HCT116 (cell line): ENCODE measurements around the gene DLG2. TPM values are rescaled to one million over a fixed set of nuclear protein-coding genes. Genes with fewer than 3 reads are reported as not detected.

Experiments used
- ATAC-seq: fragments of 200-7000 bp; cut with Tn5 transposase; 2 replicates; pipeline ENCODE4 v1.9.1; 2020; ENCODE audit warnings: mild to moderate bottlenecking, moderate library complexity
- BruUV-seq: library from RNA; stranded (reverse); fragments of 400-500 nt; replicated peaks from 2 replicates; lab custom pipeline; 2021; lab: Mats Ljungman, UMichigan
- CTCF ChIA-PET: fragments of 300-600 bp; sonication (Branson Sonifier 250); formaldehyde crosslinking; loops from one replicate; lab custom pipeline; 2021; ENCODE audit warnings: antibody characterized with exemption; lab: Charles Lee
- POLR2A ChIA-PET: fragments of 300-600, 350-600 bp; sonication (Branson Sonifier 250); formaldehyde crosslinking; loops from one replicate; lab custom pipeline; 2021; ENCODE audit warnings: antibody characterized with exemption; lab: Charles Lee
- RAD21 ChIA-PET, 2 experiments: fragments of 300-600 bp; sonication (Branson Sonifier 250); formaldehyde crosslinking; loops; one replicate each; lab custom pipeline; 2023; ENCODE audit warnings: low total read pairs in 2 of 2; ENCODE audit not compliant: uncharacterized antibody in 2 of 2, unreplicated experiment in 2 of 2, low non-redundant PET in 1 of 2; lab: Charles Lee
- DNase-seq: peaks from one replicate; pipeline ENCODE4 v3.0.0-alpha.2; 2010; ENCODE audit warnings: low read depth, low spot score
- H2AFZ ChIP-seq: fragments of 200-600 bp; shearing (Covaris generic), sonication (generic); 2 replicates; pipeline ENCODE4 v1.6.1; 2017; ENCODE audit warnings: low read depth, mixed run types, mixed read lengths, antibody characterized with exemption, low read length; ENCODE audit not compliant: poor library complexity, severe bottlenecking
- H3K27ac ChIP-seq: 2 replicates; pipeline ENCODE4 v1.5.1; 2012; ENCODE audit warnings: low read depth, low read length
- H3K27me3 ChIP-seq: fragments of 200-600 bp; sonication (generic); 2 replicates; pipeline ENCODE4 v1.6.1; 2016; ENCODE audit warnings: mixed run types, low read length, mixed read lengths; ENCODE audit not compliant: insufficient read depth
- H3K36me3 ChIP-seq, 2 experiments: fragments of 200-500 bp in 1 of 2; fragments of 200-600 bp in 1 of 2; sonication (Bioruptor generic) in 1 of 2; sonication (generic) in 1 of 2; 2 replicates each; pipeline versions ENCODE4 v1.5.1 to v1.6.1; 2014 to 2016; ENCODE audit warnings: low read length in 2 of 2, inconsistent platforms in 1 of 2, mixed read lengths in 1 of 2, mixed run types in 1 of 2; ENCODE audit not compliant: insufficient read depth in 2 of 2, control insufficient read depth in 1 of 2
- H3K4me1 ChIP-seq, 2 experiments: fragments of 200-600 bp in 1 of 2; sonication (generic) in 1 of 2; 2 replicates each; pipeline versions ENCODE4 v1.5.1 to v1.6.1; 2012 to 2017; ENCODE audit warnings: low read length in 2 of 2, inconsistent platforms in 1 of 2, mild to moderate bottlenecking in 1 of 2, mixed read lengths in 1 of 2, mixed run types in 1 of 2, moderate library complexity in 1 of 2; ENCODE audit not compliant: insufficient read depth in 2 of 2, control insufficient read depth in 1 of 2
- H3K4me2 ChIP-seq: fragments of 200-600 bp; sonication (generic); 2 replicates; pipeline ENCODE4 v1.6.1; 2017; ENCODE audit warnings: mixed run types, low read length, mixed read lengths
- H3K4me3 ChIP-seq, 2 experiments: fragments of 200-600 bp in 1 of 2; sonication (generic) in 1 of 2; replicated peaks in 1 of 2; 2 replicates each; pipeline ENCODE4 v1.5.1; 2011 to 2016; ENCODE audit warnings: low read length in 2 of 2, control low read depth in 1 of 2, low read depth in 1 of 2, mild to moderate bottlenecking in 1 of 2, mixed read lengths in 1 of 2, mixed run types in 1 of 2
- H3K79me2 ChIP-seq: fragments of 200-600 bp; sonication (generic); 2 replicates; pipeline ENCODE4 v1.6.1; 2017; ENCODE audit warnings: mild to moderate bottlenecking, mixed run types, low read length, moderate library complexity, mixed read lengths; ENCODE audit not compliant: insufficient read depth
- H3K9ac ChIP-seq: fragments of 200-600 bp; sonication (generic); 2 replicates; pipeline ENCODE4 v1.6.1; 2016; ENCODE audit warnings: low read length, mixed read lengths
- H3K9me2 ChIP-seq: fragments of 200-600 bp; sonication (generic), shearing (Covaris generic); 2 replicates; pipeline ENCODE4 v1.6.1; 2017; ENCODE audit warnings: mixed run types, mild to moderate bottlenecking, moderate library complexity; ENCODE audit not compliant: insufficient read depth
- H3K9me3 ChIP-seq, 2 experiments: fragments of 200-500 bp in 1 of 2; fragments of 200-600 bp in 1 of 2; sonication (Bioruptor generic) in 1 of 2; sonication (generic) in 1 of 2; 2 replicates each; pipeline ENCODE4 v1.6.1; 2014 to 2017; ENCODE audit warnings: low read length in 2 of 2, mixed read lengths in 2 of 2, inconsistent platforms in 1 of 2, low read depth in 1 of 2, mild to moderate bottlenecking in 1 of 2, mixed run types in 1 of 2, moderate library complexity in 1 of 2; ENCODE audit not compliant: control insufficient read depth in 1 of 2, insufficient read depth in 1 of 2
- H4K20me1 ChIP-seq: fragments of 200-600 bp; sonication (generic), shearing (Covaris generic); 2 replicates; pipeline ENCODE4 v1.6.1; 2017; ENCODE audit warnings: mixed run types, mild to moderate bottlenecking, moderate library complexity; ENCODE audit not compliant: insufficient read depth
- CEBPB ChIP-seq: IDR thresholded peaks from 2 replicates; pipeline ENCODE4 v1.6.1; 2012; ENCODE audit warnings: low read depth
- EZH2phosphoT487 ChIP-seq: fragments of 200-600 bp; IDR thresholded peaks from 2 replicates; pipeline ENCODE4 v1.6.1; 2018; ENCODE audit warnings: antibody characterized with exemption, borderline replicate concordance
- FOSL1 ChIP-seq: IDR thresholded peaks from 2 replicates; pipeline ENCODE4 v1.6.1; 2012; ENCODE audit warnings: low read depth
- JUND ChIP-seq: IDR thresholded peaks from 2 replicates; pipeline ENCODE4 v1.6.1; 2012
- RAD21 ChIP-seq: IDR thresholded peaks from 2 replicates; pipeline ENCODE4 v1.6.1; 2012; ENCODE audit warnings: low read depth, mild to moderate bottlenecking
- SRF ChIP-seq: IDR thresholded peaks from 2 replicates; pipeline ENCODE4 v1.6.1; 2012; ENCODE audit warnings: low read depth
- intact Hi-C: fragments of 100-400 bp; cut with micrococcal nuclease; formaldehyde crosslinking; loops from 2 replicates; pipeline ENCODE4 v1.10.0; 2022
- total RNA-seq: library from RNA; stranded (reverse); gene quantifications from one replicate; pipeline ENCODE4 v1.2.1, GENCODE V29; 2021; ENCODE audit not compliant: unreplicated experiment
- TF ChIP-seq, protein P1 (sequence below): IDR thresholded peaks from 2 replicates; pipeline ENCODE4 v1.6.1; 2011; ENCODE audit warnings: mild to moderate bottlenecking, low read length, moderate library complexity; ENCODE audit not compliant: insufficient replicate concordance; ENCODE audit errors: extremely low read depth
- TF ChIP-seq, protein P2 (sequence below): IDR thresholded peaks from 2 replicates; pipeline ENCODE4 v1.6.1; 2012

The DLG2 gene
- total RNA-seq, 1 experiment from 2014 or later, result 2.4 TPM

DNA sequence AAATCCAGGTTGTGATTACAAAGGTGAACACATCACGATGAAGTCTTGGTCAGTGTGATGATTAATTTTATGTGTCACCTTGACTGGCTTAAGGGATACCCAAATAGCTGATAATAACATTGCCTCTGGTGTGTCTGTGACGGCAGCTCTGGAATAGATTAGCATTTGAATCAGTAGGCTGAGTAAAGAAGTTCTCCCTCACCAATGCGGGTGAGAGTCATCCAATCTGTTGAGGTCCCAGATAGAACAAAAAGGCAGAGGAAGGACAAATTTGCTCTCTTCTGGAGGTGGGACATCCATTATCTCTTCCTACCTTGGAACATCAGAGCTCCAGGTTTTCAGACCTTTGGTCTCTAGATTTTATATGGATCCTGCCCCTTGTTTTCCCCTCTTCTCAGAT, 1484.7 kb downstream of the DLG2 start:
- Histone ChIP-seq H3K9me3 (no peaks in the 10 kb centered on the region), H4K20me1 (no peaks in the 10 kb centered on the region), H3K9me2 (no peaks in the 10 kb centered on the region), H3K36me3 (no peaks in the 10 kb centered on the region), H3K4me1 (no peaks in the 10 kb centered on the region), H3K9ac (no peak overlapping the region), H3K27me3 (no peaks in the 10 kb centered on the region), H3K27ac (no peak overlapping the region), H3K4me2 (no peak overlapping the region), H2AFZ (no peak overlapping the region), H3K4me3 (no peak overlapping the region), H3K79me2 (no peaks in the 10 kb centered on the region)
- ATAC-seq (no peak), DNase-seq (no peak)
- intact Hi-C loops, result no loop called here
- ChIA-PET POLR2A (no interaction called here), CTCF (no interaction called here), RAD21 (no interaction called here)
- no TSS peak for BruUV-seq
- TF ChIP-seq FOSL1 (no peak), SRF (no peak), CEBPB (no peak), RAD21 (no peak), EZH2phosphoT487 (no peak), JUND (no peak)
- TF ChIP-seq, protein P1, sequence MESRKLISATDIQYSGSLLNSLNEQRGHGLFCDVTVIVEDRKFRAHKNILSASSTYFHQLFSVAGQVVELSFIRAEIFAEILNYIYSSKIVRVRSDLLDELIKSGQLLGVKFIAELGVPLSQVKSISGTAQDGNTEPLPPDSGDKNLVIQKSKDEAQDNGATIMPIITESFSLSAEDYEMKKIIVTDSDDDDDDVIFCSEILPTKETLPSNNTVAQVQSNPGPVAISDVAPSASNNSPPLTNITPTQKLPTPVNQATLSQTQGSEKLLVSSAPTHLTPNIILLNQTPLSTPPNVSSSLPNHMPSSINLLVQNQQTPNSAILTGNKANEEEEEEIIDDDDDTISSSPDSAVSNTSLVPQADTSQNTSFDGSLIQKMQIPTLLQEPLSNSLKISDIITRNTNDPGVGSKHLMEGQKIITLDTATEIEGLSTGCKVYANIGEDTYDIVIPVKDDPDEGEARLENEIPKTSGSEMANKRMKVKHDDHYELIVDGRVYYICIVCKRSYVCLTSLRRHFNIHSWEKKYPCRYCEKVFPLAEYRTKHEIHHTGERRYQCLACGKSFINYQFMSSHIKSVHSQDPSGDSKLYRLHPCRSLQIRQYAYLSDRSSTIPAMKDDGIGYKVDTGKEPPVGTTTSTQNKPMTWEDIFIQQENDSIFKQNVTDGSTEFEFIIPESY, result no peak
- TF ChIP-seq, protein P2, sequence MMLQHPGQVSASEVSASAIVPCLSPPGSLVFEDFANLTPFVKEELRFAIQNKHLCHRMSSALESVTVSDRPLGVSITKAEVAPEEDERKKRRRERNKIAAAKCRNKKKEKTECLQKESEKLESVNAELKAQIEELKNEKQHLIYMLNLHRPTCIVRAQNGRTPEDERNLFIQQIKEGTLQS, result no peak
